ENCODE measurements around the gene AOPEP. TPM values are rescaled to one million over a fixed set of nuclear protein-coding genes. Genes with fewer than 3 reads are reported as not detected.

The AOPEP gene
- total and polyA plus RNA-seq, 2 donors (not counting 1 experiment from before 2014, with no cell fraction given): 66.1 to 94.1 TPM

GRCh38 chr9:95061916-95062595 lies 335.6 kb downstream of the AOPEP start:
- no peak overlapping the region for H3K4me3 ChIP-seq (replicated peaks in 1 of 4; ENCODE audit: control extremely low read depth in 1 of 4, insufficient read depth in 1 of 4, low read depth in 3 of 4, low read length in 4 of 4)
- H4K20me1 ChIP-seq (ENCODE audit: control insufficient read depth, extremely low read depth, insufficient read depth, low read length): no peaks in the 10 kb centered on the region
- no peak overlapping the region for H3K27ac ChIP-seq (ENCODE audit: insufficient read depth, low read length)
- DNase-seq (ENCODE audit: low read depth in 2 of 2): no peak
- H3K9ac ChIP-seq (ENCODE audit: insufficient read depth, low read length): no peak overlapping the region
- no peaks in the 10 kb centered on the region for H3K9me3 ChIP-seq (ENCODE audit: control insufficient read depth, insufficient read depth, low read depth, low read length)
- H3K4me2 ChIP-seq (ENCODE audit: extremely low read depth, insufficient read depth, low read length): no peak overlapping the region
- H3K36me3 ChIP-seq (ENCODE audit: control insufficient read depth, insufficient read depth, low read length): peaks cover 14% of the 10 kb centered on the region
- H3K4me1 ChIP-seq (ENCODE audit: control insufficient read depth, extremely low read depth, insufficient read depth, low read length): peaks cover 31% of the 10 kb centered on the region
- TF ChIP-seq EZH2 (IDR thresholded peaks at IDR 0.05; ENCODE audit: low read length, missing control alignments): no peak
- no peak for TF ChIP-seq CTCF (conservative IDR thresholded peaks at IDR 0.05 in 1 of 2, IDR thresholded peaks at IDR 0.05 in 1 of 2; ENCODE audit: low read depth in 1 of 2, low read length in 2 of 2)
- no peak overlapping the region for H2AFZ ChIP-seq (ENCODE audit: low read length)
- H3K27me3 ChIP-seq (ENCODE audit: control insufficient read depth, insufficient read depth, low read length): no peaks in the 10 kb centered on the region
- H3K79me2 ChIP-seq (ENCODE audit: control insufficient read depth, insufficient read depth, low read length): peaks cover 95% of the 10 kb centered on the region

- H3K79me2 ChIP-seq (ENCODE audit: control insufficient read depth, insufficient read depth, low read length): peaks cover 93% of the 10 kb centered on the region
- no peaks in the 10 kb centered on the region for H3K9me3 ChIP-seq (ENCODE audit: control insufficient read depth, insufficient read depth, low read depth, low read length)
- H4K20me1 ChIP-seq (ENCODE audit: control insufficient read depth, extremely low read depth, insufficient read depth, low read length): no peaks in the 10 kb centered on the region
- H3K4me2 ChIP-seq (ENCODE audit: extremely low read depth, insufficient read depth, low read length): no peak overlapping the region
- no peak overlapping the region for H3K9ac ChIP-seq (ENCODE audit: insufficient read depth, low read length)
- no peak for TF ChIP-seq CTCF (conservative IDR thresholded peaks at IDR 0.05 in 1 of 2, IDR thresholded peaks at IDR 0.05 in 1 of 2; ENCODE audit: low read depth in 1 of 2, low read length in 2 of 2)
- TF ChIP-seq EZH2 (IDR thresholded peaks at IDR 0.05; ENCODE audit: low read length, missing control alignments): no peak
- no peak overlapping the region for H3K27ac ChIP-seq (ENCODE audit: insufficient read depth, low read length)
- no peak for DNase-seq (ENCODE audit: low read depth in 2 of 2)
- peaks cover 27% of the 10 kb centered on the region for H3K4me1 ChIP-seq (ENCODE audit: control insufficient read depth, extremely low read depth, insufficient read depth, low read length)
- no peak overlapping the region for H2AFZ ChIP-seq (ENCODE audit: low read length)
- no peak overlapping the region for H3K4me3 ChIP-seq (replicated peaks in 1 of 4; ENCODE audit: control extremely low read depth in 1 of 4, insufficient read depth in 1 of 4, low read depth in 3 of 4, low read length in 4 of 4)
- H3K36me3 ChIP-seq (ENCODE audit: control insufficient read depth, insufficient read depth, low read length): peaks cover 14% of the 10 kb centered on the region
- H3K27me3 ChIP-seq (ENCODE audit: control insufficient read depth, insufficient read depth, low read length): no peaks in the 10 kb centered on the region
Measured at GRCh38 chr9:95062596-95063065, 336.1 kb downstream of the AOPEP start.

GRCh38 chr9:95063300-95063699 lies 336.8 kb downstream of the AOPEP start:
- H3K9ac ChIP-seq (ENCODE audit: insufficient read depth, low read length): no peak overlapping the region
- H2AFZ ChIP-seq (ENCODE audit: low read length): no peak overlapping the region
- peaks cover 92% of the 10 kb centered on the region for H3K79me2 ChIP-seq (ENCODE audit: control insufficient read depth, insufficient read depth, low read length)
- TF ChIP-seq EZH2 (IDR thresholded peaks at IDR 0.05; ENCODE audit: low read length, missing control alignments): no peak
- no peak for TF ChIP-seq CTCF (conservative IDR thresholded peaks at IDR 0.05 in 1 of 2, IDR thresholded peaks at IDR 0.05 in 1 of 2; ENCODE audit: low read depth in 1 of 2, low read length in 2 of 2)
- H3K4me1 ChIP-seq (ENCODE audit: control insufficient read depth, extremely low read depth, insufficient read depth, low read length): peaks cover 29% of the 10 kb centered on the region
- H3K9me3 ChIP-seq (ENCODE audit: control insufficient read depth, insufficient read depth, low read depth, low read length): no peaks in the 10 kb centered on the region
- no peaks in the 10 kb centered on the region for H3K27me3 ChIP-seq (ENCODE audit: control insufficient read depth, insufficient read depth, low read length)
- no peak for DNase-seq (ENCODE audit: low read depth in 2 of 2)
- peaks cover 14% of the 10 kb centered on the region for H3K36me3 ChIP-seq (ENCODE audit: control insufficient read depth, insufficient read depth, low read length)
- H3K4me2 ChIP-seq (ENCODE audit: extremely low read depth, insufficient read depth, low read length): no peak overlapping the region
- H4K20me1 ChIP-seq (ENCODE audit: control insufficient read depth, extremely low read depth, insufficient read depth, low read length): no peaks in the 10 kb centered on the region
- H3K27ac ChIP-seq (ENCODE audit: insufficient read depth, low read length): no peak overlapping the region
- no peak overlapping the region for H3K4me3 ChIP-seq (replicated peaks in 1 of 4; ENCODE audit: control extremely low read depth in 1 of 4, insufficient read depth in 1 of 4, low read depth in 3 of 4, low read length in 4 of 4)
